NCI-H1092 treated with DMSO at 0.1 percent for 48 hours (cell line): ENCODE results near the gene CPEB3.
"Not testable (repeated sequence)": the region's sequence is repeated elsewhere in the genome, so short reads cannot be mapped to it uniquely, and the experiment has no call there.

ENCODE experiments used
- DNase-seq: peaks from one replicate; lab custom pipeline; 2025; lab: John Stamatoyannopoulos, UW

CPEB3 gene

DNA sequence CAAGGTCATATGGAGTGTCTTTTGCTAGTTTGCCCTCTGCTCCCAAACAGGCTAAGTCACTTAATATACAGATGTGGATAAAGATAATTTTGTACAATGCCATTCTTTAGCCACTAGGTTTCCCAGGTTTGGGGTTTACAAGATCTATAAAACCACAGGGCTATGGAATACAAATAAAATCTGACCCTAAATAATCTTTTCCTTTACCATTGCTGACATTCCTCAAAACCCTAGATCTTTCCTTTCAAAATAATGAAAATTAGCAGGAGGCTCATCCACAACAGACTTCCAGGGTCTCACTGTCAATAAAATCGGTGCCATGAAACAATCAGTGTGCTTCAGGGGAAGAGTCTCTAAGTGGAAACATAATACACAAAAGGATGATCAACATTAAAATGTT, 148.4 kb downstream of the CPEB3 start:
- no peak for DNase-seq

DNA sequence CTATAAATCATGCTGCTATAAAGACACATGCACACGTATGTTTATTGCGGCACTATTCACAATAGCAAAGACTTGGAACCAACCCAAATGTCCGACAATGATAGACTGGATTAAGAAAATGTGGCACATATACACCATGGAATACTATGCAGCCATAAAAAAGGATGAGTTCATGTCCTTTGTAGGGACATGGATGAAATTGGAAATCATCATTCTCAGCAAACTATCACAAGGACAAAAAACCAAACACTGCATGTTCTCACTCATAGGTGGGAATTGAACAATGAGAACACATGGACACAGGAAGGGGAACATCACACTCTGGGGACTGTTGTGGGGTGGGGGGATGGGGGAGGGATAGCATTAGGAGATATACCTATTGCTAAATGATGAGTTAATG, 149.7 kb downstream of the CPEB3 start:
- not testable (repeated sequence) for DNase-seq

DNA sequence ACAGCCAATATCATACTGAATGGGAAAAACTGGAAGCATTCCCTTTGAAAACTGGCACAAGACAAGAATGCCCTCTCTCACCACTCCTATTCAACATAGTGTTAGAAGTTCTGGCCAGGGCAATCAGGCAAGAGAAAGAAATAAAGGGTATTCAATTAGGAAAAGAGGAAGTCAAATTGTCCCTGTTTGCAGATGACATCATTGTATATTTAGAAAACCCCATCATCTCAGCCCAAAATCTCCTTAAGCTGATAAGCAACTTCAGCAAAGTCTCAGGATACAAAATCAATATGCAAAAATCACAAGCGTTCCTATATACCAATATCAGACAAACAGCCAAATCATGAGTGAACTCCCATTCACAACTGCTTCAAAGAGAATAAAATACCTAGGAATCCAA, 156.8 kb downstream of the CPEB3 start:
- not testable (repeated sequence) for DNase-seq

DNA sequence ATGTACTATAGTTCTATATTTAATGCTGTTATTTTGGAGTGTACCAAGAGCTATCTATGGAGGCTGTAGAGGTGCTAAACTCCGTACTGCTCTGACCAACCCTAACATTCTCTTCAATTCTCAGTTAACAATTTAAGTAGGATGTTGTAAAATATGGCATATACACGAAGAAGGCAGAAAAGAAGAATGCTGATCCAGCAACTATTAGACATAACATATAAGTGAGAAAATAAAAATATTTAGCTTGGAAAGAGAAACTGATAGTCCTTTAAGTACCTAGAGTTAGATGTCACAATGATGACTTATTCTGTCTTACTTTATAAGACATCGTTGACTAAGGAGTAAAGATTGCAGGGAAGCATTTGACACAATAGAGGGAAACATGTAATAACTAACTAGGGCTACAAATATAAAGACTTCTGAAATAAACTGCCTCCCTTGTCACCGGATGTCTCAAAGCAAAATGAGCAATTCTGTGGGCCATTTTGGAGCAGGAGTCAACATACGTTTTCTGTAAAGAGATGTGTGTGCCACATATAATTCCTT, 159.5 kb downstream of the CPEB3 start:
- DNase-seq: no peak

DNA sequence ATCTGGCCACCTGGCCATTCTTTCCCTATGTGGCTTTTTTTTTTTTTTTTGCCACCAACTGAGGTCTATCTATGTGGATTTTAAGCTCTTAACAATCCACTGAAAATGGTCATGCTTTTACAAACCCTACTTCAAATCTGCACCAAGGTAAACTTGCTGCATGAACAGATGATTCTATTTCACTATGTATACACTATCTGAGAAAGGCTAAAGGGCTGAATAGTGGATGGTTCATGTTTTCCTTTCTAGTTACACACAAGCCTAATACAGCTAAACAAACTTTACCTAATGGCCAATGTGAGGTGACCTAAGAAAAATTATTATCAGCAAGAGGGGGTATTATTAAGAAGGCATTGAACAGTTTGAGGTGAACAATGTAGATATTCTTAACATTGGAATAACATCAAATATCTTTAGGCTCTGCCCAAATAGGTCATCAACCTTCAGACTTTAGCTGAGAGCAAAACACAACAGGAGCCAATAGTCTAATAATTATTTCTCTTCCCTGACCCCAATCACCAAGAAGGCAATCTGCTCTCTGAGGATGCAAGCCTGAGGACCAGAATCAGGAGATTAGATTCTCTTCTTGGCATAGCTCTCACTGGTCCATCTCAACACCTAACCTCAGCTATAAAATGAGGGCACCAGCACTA, 160.1 kb downstream of the CPEB3 start:
- no peak for DNase-seq

DNA sequence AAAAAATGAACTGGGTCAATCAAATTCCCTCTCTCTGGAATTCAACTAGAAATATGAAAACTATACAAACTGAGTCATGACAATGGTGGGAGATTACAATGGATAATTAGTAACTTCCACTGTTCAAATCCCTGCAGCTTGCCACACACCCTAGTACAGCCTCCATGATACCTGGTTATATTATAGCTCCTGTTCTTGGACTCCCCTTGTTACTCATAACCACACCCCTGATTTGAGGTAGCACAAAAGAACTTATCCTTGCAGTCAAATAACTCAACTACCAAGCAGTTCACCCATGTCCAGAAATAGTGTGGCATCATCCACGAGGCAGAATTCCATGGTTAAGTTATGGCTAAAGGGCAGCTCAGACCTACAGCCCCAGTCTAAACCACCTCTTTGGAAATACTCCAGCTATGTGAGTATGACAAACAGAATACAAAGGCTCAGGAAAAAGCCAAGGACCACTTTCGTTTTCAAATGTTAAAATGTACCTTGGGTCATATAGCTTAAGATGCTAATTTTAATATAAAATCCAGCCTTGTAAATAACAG, 164.7 kb downstream of the CPEB3 start:
- no peak for DNase-seq

DNA sequence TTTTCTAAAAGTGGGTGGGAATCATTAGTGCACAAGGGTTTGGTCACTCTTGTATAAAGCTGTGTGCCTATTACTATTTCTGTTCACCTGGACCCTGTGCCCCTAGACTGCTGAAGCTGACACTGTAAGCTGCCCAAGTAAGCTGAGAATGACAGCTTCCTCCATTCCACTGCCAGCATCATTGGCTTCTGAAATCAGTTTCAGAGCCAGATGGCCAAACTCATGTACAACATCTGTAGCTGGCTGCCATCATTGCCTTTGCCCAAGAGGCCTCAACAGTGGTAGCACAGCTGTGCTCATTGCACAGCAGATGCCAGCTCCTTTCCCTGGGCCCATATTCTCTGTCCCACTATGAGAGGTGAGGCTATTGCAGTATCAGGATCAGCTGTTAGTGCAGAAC, 165.7 kb downstream of the CPEB3 start:
- no peak for DNase-seq

DNA sequence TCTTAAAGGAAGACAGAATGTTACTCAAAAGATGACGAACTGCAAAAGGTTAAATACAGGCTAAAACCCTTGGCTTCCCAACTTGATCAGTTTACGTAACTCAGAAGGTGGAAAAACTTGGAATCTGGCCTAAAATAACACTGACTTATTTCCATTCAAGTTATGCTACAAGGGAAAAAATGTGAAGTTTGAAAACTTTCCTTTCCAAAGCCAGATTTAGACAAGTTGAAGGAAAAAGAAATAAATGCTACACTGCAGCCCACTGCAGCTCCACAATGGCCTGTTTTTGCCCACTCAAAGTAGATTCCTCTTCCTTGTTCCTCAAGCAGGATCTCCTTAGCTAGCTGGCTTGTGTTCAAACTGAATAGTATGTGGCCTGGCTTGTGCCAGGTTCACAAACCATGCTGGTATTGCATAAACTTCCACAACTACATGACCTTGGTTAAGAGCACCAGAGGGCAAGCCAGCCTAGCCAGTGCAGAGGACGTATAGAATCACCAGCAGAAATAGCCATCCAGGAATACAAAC, 166.2 kb downstream of the CPEB3 start:
- DNase-seq: no peak

DNA sequence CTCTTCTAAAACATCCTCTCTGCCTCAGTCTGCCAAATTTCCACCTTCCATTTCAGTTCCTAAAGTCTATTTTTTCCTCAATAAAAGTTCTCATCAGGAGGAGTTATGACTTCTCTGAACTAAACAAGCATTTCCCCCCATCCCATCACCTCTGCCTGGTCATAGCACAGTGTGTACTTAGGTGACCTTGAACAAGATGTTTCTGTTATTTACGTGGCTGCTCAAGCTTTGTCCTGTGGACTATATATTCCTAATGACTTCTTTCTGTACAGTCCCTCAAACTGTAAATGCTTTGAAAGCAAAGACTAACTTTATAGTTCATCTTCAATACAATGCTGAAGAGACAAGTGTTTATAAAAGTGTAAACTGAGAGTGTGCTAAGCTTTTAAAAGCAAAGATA, 166.9 kb downstream of the CPEB3 start:
- DNase-seq: no peak

DNA sequence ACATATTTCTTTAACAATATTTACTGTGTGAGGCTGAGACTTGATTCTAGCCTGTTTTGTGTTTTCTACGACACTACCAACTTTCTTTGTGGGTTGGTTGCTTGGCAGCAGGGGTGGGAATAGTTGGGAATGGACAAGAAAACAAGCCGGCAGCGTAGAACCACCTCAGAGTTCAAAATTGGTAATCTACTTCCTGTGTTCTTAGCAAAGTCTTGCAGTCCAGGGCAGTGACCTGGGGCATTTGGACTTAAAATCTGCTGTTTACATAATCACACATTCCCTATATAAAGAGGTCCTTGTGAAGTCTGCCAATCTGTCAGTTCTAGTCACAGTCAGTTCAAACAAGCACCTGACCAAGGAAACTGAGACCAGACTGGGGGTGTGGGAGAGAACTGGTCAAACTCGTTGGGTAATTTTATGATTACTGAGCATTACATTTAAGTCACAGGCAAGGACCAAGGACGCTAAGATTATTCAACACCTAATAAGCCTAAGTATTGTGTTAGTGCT, 167.9 kb downstream of the CPEB3 start:
- no peak for DNase-seq

DNA sequence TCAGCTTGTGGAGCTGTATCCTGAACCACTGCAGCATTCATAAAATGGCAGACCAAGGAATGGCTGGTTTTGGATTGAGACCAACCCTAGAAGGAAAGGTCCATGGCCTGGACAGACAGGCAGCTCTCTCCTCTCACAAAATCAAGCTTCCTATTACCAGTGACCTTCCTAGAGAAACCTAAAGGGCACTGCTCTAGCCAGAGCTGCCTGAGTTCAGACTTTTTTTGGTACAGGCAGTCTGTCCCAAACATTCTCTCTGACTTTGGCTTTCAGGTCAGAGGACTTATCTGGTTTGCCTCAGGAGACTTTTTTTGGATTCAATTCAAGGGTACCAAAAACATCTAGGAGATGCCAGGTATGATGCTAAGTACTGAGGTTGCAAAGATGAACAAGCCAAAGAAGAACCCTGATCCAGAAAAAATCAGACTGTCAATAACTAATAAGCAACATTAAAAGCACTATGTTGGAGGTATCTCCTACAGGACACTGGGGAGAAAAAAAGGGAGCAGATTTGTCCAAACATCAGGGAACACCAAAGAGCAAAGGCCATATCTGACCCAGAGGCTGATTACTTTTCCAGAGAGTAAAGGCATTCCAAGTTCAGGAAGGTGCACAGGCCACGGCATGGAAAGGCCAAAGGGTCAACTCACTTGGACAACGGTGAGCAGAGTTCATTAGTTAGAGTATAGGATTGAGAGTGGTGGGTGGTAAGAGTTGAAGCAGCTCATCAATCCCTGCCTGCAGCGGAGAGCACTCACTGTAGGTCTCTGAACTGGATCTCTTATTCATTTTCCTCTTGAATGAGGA, 169.0 kb downstream of the CPEB3 start:
- DNase-seq: no peak

DNA sequence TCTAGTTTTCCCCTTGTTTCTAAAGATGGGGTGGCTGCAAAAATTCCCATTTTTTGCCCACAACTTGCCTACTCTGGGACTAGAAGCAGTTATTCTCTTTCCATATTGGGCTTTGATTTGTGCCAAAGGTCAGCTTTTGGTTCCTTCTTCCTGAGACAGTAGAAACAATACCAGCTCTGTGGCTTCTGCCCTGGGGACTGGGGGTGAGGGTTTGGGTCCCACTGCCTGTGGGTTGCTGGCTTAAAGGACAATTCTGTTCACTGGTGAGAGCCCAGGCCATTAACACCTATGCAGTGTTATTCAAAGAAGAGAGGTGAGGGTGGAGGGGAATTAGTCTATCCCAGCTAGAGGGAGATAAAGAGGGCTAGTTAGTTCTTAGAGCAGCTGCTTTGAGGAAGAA, 171.5 kb downstream of the CPEB3 start:
- DNase-seq: no peak

DNA sequence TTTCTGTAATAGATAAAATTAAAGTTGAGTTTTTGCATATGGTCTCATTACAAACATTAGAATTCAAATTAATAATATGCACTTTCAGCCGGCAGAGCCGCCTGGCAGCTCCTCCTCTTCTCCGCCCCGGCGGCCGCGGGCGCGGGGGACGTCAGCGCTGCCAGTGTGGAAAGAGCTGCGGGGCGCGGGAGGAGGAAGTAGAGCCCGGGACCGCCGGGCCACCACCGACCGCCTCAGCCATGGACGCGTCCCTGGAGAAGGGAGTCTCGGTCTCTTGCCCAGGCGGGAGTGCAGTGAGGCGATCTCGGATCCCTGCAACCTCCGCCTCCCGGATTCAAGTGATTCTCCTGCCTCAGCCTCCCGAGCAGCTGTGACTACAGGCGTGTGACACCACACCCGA, 176.0 kb downstream of the CPEB3 start:
- DNase-seq: not testable (repeated sequence)

DNA sequence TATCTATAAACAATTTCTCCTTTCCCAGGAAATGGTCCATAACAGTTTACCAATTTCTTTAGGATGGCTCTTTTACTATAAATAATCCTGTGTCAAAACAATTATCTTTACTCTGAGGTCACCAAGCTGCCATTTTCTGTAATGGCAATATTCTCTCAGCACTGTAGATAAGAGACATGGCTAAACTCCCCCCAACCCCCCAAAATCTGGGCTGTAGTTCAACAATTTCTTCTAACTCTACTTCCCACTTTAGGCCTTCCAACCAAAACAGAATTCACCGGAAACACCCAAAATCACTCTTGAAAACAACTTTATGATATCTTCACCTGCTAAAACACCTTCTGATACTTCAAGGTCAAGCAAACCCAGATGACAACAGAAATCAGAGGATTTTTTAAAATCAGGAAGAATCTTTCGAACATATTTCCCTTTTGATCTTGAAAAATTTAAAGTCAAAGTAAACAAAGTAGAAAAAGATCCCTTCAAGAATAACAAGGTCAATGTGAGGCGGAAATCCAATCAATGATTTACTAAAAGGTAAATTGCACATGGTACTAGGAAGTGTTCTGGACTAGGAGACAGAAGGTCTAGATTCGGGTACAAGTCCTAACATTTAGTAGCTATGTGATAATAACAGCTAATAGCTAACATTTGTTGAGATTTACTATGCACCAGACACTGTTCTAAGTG, 176.8 kb downstream of the CPEB3 start:
- no peak for DNase-seq

DNA sequence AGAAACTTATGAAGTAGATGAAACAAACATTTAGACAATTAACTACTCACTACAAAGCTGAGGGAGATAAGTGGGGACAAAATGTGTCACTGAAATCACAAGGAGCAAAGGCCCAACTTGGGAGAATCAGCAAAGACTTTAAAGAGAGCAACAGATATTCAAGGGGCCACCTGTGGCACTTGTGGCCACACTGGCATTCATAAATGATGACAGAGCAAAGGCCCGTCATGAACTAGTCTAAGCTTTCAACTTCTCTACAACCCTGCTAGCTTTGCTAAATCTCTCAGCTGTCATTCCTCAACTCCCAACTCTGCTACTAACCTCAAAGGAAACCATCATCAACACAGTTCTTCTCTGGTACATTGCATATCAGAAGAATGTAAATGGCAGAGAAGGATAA, 178.4 kb downstream of the CPEB3 start:
- DNase-seq: no peak

DNA sequence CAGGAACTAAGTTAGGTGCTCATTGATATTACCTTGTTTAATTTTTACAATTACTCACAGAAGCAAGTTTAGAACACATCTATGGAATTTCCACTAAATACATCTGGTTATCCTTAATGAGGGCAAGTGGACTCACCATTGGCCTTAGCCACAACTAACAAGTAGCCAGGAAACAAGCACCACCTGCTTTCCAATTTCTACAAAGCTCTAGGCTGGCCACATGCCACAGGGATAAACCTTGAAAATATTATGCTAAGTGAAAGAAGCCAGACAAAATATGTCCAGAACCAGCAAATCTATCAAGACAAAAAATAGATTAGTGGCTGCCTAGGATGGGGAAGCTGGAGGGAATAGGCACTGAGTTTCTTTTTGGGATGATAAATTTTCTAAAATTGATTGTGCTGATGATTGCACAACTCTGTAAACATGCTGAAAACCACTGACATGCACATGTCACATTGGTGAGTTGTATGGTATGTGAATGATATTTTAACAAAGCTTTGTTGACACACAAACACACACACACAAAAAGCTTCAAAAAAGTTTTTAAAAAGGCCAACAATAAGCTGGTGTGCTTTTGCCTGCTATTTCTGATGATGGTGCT, 179.4 kb downstream of the CPEB3 start:
- DNase-seq: no peak

DNA sequence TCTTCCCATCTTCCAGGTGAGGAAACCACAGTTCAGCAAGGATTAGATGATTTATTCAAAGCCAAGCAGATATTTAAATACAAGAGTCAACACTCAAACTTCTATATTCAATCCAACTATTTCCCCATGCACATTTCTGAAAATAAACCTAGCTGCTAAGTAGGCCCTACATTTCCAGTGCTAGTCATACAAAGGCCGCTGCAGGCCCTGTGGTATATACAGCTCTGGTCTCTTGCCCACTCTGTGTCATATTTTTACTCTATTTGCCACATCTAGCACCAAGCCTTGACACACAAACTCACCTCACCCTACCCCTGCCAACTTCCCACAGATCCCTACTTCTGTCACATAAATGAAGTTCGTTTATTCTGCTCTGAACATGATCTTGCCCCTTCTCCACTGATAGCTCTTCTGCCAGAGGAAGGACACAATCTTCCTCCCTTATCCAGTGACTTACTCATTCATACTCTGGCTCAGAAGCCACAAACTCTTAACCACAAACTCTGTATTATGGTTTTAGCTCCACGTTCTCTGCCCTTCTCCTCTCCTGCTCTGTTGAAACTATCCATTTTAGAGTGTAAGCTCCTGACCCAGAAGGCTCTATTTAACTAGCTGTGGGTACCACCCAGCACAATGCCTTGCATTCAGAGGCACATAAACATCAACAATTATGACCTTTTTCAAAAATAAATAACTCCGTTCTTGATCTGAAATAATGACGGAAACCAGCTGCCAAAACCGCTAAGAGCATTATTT, 180.7 kb downstream of the CPEB3 start:
- no peak for DNase-seq

DNA sequence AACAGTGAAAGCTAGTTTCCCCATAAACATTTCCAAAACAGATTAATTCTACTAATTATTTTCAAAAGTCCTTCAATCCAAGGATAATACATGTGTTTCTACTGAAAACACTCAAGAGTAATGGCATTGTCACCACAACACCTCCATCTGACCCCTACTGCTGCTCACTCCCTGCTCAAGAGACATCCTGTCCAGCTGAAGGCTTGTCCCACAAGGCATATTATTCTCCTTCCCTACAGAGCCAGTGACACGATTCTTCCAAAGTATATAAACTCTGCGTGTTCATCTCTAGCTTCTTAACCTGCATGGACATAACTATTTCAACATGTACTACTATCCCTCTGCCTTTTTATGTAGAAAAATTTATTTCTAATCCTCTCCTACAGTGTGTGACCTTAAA, 182.1 kb downstream of the CPEB3 start:
- no peak for DNase-seq

DNA sequence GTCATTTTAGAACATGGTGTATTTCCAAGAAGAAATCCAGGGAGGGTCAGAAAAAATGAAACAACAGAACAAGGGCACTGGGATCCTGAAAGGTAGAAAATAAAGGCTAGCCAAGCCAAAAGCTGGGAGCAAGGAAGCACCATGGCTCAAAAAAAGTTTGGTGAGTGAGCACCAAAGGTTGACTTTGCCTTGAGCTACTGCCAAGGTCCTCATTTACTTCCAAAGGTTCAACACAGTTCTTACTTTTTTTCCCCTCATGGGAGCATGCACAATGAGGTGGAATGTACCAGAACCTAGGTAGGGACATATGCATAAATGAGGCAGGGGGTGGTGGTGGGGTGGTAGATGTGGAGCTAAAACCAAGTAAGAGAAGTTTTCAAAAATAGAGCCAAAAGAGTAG, 182.8 kb downstream of the CPEB3 start:
- DNase-seq: no peak

DNA sequence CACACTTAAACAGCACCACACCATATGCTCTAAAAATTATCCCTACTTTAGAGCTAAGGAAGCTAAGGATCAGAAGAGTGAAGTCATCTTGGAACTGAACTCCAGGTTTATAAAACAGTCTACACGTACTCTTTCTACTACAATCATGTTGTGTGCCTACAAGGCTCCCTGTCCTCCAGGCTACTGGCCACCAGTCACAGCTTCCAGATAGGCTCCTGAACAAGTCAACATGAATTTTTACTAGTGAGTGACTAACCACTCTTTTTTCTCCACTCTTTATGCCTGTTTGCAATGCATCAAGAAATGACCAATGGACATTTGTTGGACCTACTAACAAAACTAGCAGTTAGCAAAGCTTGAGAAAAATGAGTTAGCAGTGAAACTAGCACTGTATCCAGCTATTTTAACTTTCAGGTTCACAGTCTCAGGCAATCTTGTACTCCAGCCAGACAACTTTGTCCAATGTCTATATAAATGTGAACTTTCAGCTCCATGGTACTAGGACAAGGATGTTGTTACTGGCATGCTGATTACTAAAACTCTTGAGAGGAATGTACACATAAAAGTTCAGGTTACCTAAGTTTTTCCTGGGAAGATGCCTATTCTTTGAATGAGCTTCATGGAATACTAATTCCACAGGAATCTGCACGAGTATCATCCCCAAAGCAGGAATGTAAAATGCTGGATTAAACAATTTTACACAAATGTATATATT, 187.3 kb downstream of the CPEB3 start:
- no peak for DNase-seq
